GM12864 (cell line): ENCODE data around the gene DYNC1I2.

Source experiments
- DNase-seq: peaks from one replicate; pipeline ENCODE4 v3.0.0-alpha.2; 2011; ENCODE audit warnings: low read depth
- H3K4me3 ChIP-seq: 2 replicates; pipeline ENCODE4 v1.5.1; 2011; ENCODE audit warnings: mild to moderate bottlenecking, low read depth, low read length, control low read depth
- CTCF ChIP-seq: IDR thresholded peaks from 2 replicates; pipeline ENCODE4 v1.5.1; 2011; ENCODE audit warnings: low read depth, mild to moderate bottlenecking, moderate library complexity, low read length, control low read depth, inconsistent platforms; ENCODE audit errors: missing control alignments

The DYNC1I2 gene

DNA sequence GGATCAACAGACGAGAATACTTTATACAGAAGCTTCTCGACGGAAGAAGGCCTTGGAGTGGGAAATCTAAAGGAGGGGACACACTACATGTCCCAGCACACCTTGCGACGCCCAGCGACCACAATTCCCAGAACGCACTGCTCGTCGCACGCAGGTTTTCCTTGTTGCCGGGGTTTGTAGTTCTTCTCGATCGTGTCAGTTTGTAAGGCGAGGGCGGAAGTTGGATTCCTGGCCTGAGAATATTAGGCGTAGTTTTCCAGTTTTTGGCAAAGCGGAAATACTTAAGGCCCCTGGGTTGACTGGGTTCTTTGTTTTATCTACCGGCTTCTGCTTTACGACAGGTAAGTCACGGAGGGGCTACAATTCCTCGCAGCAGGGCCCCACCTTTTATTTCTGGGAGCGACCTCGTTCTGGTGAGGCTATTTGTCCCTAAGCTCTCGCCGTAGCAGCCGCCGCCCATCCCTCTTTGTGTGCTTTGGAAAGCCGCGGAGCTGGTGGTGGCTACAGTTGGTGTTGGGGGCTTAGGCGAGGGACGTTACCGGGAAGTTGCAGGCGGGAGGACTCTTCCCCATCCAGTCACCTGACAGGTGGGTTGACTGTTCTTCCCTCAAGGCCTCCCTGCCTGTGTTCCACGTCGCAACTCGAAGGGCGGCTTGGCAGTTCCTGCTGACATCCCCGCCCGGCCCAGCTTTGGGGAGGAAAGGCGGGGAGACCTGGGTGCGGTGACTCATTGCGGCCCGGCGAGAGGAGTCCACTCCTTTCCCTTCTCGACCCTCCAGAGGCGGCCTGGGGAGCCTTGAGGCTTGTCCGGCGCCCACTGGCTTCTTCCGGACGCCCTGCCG is at the start of gene DYNC1I2:
Gene DYNC1I2 (plus strand): TSS at position 183 of the 842 bp plus-strand sequence. CDS start 2,687 bp downstream, outside the sequence.
- no peak for TF ChIP-seq CTCF
- DNase-seq, result peak; percentile 89
- peak within 1 kb of the TSS; percentile 91 for H3K4me3 ChIP-seq

DNA sequence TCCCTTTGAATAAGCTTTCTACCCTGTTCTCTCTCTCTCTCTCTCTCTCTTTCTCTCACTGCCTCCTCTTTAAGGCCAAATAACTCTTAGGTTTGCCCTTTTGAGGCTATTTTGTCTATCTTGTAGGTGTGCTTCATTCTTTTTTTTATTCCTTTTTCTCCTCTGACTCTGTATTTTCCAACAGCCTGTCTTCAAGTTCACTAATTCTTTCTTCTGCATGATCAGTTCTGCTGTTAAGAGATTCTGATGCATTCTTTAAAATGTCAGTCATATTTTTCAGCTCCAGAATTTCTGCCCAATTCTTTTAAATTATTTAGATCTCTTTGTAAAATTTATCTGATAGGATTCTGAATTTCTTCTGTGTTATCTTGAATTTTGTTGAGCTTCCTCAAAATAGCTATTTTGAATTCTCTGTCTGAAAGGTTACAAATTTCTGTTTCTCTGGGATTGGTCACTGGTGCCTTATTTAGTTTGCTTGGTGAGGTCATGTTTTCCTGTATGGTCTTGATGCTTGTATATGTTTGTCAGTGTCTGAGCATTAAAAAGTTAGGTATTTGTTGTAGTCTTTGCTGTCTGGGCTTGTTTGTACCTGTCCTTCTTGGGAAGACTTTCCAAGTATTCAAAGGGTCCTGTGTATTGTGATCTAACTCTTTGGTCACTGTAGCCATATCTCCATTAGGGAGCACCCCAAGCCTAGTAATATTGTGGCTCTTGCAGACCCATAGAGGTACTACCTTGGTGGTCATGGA is 35.4 kb upstream of the DYNC1I2 start:
- no peak for TF ChIP-seq CTCF
- no peak overlapping the region for H3K4me3 ChIP-seq
- DNase-seq, result no peak

GRCh38 chr2:171652416-171652785 is 34.9 kb upstream of the DYNC1I2 start:
- DNase-seq, result peak; percentile 15
- TF ChIP-seq CTCF, result no peak
- no peak overlapping the region for H3K4me3 ChIP-seq

DNA sequence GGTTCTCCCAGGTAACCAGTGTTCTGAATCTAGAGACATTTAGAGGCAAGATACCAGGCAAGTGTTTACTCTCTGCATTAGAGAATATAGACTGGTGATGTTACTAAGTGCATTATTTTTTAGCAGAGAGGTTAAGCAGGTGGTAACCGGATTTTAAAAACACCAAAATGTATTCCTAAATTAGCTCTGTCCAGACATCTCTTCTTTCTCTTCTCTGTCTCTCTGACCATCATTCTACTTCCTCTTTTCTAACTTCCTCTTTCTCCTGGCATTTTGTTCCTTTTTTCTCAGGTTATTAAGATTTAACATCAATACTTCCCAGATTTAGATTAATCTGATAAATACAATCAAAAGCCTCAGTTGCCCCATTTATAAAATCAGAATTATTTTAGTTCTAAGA is 31.7 kb upstream of the DYNC1I2 start:
- DNase-seq, result peak; percentile 33
- no peak for TF ChIP-seq CTCF
- H3K4me3 ChIP-seq, result no peak overlapping the region

GRCh38 chr2:171667041-171667440 is 20.2 kb upstream of the DYNC1I2 start:
- no peak overlapping the region for H3K4me3 ChIP-seq
- TF ChIP-seq CTCF, result no peak
- no peak for DNase-seq

DNA sequence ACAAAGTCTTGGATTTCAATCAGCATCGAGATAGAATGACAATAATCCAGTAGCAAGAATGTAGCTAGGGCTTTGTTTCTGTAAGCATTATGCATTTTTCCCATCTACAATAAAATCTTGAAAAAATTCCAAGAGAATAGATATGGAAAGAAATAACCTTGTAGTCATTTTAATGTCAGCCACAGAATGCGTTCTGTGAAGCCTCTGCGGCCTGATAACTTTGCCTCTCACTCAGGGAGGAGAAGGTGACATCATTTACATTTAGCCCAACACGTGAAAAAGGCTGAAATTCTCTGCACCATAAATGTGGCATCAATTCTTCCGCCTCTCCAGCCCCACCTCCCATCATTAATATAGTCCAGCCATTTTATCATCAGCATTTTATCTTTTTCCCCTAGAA is 19.1 kb upstream of the DYNC1I2 start:
- TF ChIP-seq CTCF, result no peak
- H3K4me3 ChIP-seq, result no peak overlapping the region
- no peak for DNase-seq
